ENCODE results near the gene UNCX. TPM values are rescaled to one million over a fixed set of nuclear protein-coding genes. Genes with fewer than 3 reads are reported as not detected.

UNCX gene
- total and polyA plus RNA-seq, 8 donors = not detected

DNA sequence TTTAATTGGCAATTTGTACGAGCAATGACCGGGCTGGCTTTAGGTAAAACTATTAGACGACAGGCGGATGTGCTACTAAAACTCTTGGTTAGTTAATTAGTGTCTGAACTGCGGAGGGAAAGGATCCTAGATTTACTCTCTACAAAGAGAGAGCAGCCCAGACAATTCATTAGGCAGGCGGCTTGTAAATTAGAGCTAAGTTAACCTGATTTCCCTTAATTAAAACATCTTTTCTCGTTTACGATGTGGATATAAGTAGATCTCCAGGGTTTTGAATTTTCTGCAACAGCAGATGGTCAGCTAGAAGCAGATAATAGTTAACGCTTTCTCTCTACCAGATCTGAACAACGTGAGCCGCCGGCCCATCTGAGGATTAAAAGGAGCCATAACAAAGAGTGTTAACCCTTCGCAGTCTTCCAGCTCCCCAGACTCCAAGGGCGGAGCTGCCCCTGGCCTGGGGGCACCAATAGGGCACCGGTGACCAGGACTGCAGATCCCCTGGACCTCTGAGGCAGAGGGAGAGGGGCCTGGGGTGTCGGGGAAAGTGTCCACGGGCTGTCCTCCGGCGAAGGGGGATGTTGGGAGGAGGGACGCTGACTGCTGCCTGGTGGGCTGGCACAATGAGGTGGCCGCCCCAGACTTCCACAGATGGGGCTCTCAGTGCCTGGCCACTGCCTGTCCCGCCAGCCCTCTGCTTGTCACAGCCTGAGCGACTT, 6.3 kb upstream of the UNCX start:
- Histone ChIP-seq H3K36me3 (no peaks in the 10 kb centered on the region), H3K9me3 (no peaks in the 10 kb centered on the region), H3K4me1 (no peaks in the 10 kb centered on the region), H3K27ac (no peak overlapping the region), H3K4me3 (no peak overlapping the region), H3K27me3 (peaks cover 0 to 69% (median 26%) of the 10 kb centered on the region in 4 donors)
- DNase-seq (peak in 1 of 6 donors; percentile 65), FAIRE-seq (no peak), ATAC-seq (no peak)
- intact Hi-C loops (cut with DNase I) = loop anchor here in 1 of 3 donors (10.0 kb wide), 1 partner anchor 178 kb away; no protein-coding TSS in a partner anchor
- WGBS, 2 donors = 27 to 29% methylated on average over 23 of the region's 23 CpGs
- TF ChIP-seq CTCF (IDR thresholded peaks at IDR 0.05) = no peak

- TF ChIP-seq CTCF (IDR thresholded peaks at IDR 0.05) = no peak
- 32 to 39% methylated on average over 24 to 25 of the region's 25 CpGs for WGBS, 2 donors
- DNase-seq = peak in 1 of 6 donors; percentile 56
- no peaks in the 10 kb centered on the region for H3K36me3 ChIP-seq
- FAIRE-seq = no peak
- H3K4me1 ChIP-seq = no peaks in the 10 kb centered on the region
- H3K4me3 ChIP-seq = no peak overlapping the region
- no peaks in the 10 kb centered on the region for H3K9me3 ChIP-seq
- peaks cover 0 to 73% (median 30%) of the 10 kb centered on the region in 4 donors for H3K27me3 ChIP-seq
- no peak overlapping the region for H3K27ac ChIP-seq
- intact Hi-C loops (cut with DNase I) = loop anchor here in 1 of 3 donors (10.0 kb wide), 1 partner anchor 178 kb away; no protein-coding TSS in a partner anchor
- no peak for ATAC-seq
These were observed 5.4 kb upstream of the UNCX start for GRCh38 chr7:1227071-1227804.

GRCh38 chr7:1227814-1228544, 4.7 kb upstream of the UNCX start:
- Histone ChIP-seq H3K27ac (no peak overlapping the region), H3K36me3 (no peaks in the 10 kb centered on the region), H3K4me1 (no peaks in the 10 kb centered on the region), H3K4me3 (no peak overlapping the region), H3K27me3 (peaks cover 0 to 73% (median 30%) of the 10 kb centered on the region in 4 donors), H3K9me3 (no peaks in the 10 kb centered on the region)
- DNase-seq (no peak), FAIRE-seq (no peak), ATAC-seq (no peak)
- intact Hi-C loops (cut with DNase I) = loop anchor here in 1 of 3 donors (10.0 kb wide), 1 partner anchor 177 kb away; no protein-coding TSS in a partner anchor
- TF ChIP-seq CTCF (IDR thresholded peaks at IDR 0.05) = no peak
- 15 to 20% methylated on average over 13 of the region's 13 CpGs for whole genome bisulfite sequencing, 2 donors

DNA sequence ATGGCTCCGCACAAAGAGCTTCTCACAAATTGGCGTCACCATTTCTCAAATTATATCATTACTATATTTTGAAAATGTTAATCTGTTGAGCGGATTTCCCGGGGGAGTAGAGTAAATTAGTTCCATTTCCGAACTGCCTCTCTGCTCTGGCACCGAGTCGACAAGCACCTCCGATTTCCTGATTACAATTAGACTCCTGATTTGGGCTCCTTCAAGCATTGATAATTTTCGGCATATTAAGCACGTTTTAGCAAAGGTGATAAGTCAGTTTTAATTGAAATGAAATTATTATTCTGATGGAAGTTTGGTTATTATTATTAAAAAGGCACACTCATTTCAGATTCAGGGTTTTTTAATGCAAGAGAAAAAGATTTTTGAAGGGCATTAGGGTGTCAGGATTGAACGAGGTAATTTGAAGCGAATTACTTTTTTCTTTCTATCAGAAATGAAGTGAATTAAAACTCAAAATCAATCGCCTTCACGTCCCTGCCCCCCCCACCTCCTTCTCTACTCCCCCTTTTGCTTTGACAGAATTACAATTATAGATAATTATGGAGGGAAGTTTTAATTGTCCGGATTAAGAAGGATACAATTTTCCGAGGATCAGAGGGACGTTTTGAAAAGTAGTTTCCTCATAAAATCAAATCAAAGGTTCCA, 4.0 kb upstream of the UNCX start:
- Histone ChIP-seq H3K9me3 (no peaks in the 10 kb centered on the region), H3K4me1 (no peaks in the 10 kb centered on the region), H3K4me3 (no peak overlapping the region), H3K27ac (no peak overlapping the region), H3K27me3 (peaks cover 0 to 75% (median 31%) of the 10 kb centered on the region in 4 donors), H3K36me3 (no peaks in the 10 kb centered on the region)
- FAIRE-seq (no peak), DNase-seq (no peak), ATAC-seq (no peak)
- intact Hi-C loops (cut with DNase I) = loop anchor here in 1 of 3 donors (10.0 kb wide), 1 partner anchor 176 kb away; no protein-coding TSS in a partner anchor
- 15 to 17% methylated on average over 17 of the region's 17 CpGs for WGBS, 2 donors
- no peak for TF ChIP-seq CTCF (IDR thresholded peaks at IDR 0.05)

All from pancreas (tissue), 10 donors.